Measurements from ENCODE around the gene TRABD.

Gene TRABD

GRCh38 chr22:50219800-50220602 lies 34.3 kb downstream of the TRABD start:
- no peak for DNase-seq (ENCODE audit: low read depth)

GRCh38 chr22:50220603-50221409 lies 35.1 kb downstream of the TRABD start:
- no peak for DNase-seq (ENCODE audit: low read depth)

- DNase-seq (ENCODE audit: low read depth), result no peak
Observed at GRCh38 chr22:50221410-50222300, 35.9 kb downstream of the TRABD start.

DNA sequence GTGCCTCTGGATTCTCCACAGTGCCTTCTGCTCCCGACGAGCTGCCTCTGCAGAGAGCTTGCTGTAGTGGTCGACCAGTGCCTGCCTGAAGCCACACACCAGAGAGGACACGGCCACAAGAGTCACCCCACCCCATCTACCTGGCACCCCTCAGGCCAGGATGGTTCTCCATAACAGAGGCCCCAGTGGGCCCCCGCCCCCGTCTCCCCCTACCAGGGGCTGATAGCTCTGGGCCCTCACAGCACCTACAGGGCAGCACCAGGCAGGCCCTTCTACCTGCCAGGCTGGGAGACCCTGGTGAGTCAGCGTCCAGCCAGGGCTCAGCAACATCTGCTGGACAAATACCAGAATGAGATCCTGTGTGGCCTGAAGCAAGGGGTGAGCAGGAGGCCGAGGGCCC lies 36.8 kb downstream of the TRABD start:
- DNase-seq (ENCODE audit: low read depth), result no peak

DNA sequence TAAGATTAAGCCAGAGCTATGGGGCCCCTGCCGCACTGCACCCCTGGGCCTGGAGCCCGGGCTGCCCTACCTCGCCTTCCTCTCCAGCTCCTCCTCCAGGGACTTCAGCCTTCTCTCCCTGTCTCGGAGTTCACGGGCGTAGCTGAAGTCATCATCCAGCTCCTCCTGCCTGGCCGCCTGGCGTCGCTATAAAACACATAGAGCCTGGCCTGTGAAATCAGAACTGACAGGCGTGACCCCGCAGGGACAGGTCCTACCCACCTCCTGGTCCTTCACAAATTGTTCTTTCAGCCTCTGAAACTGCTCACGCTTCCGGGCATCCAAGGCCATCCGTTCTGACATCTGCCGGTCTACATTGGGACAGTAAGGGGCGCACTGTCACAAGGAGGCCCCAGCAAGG lies 38.4 kb downstream of the TRABD start:
- no peak for DNase-seq (ENCODE audit: low read depth)

GRCh38 chr22:50225200-50225969 lies 39.7 kb downstream of the TRABD start:
- DNase-seq (ENCODE audit: low read depth), result no peak

- DNase-seq (ENCODE audit: low read depth), result no peak
Observed at GRCh38 chr22:50226063-50226874, 40.6 kb downstream of the TRABD start.

GRCh38 chr22:50226875-50227165 lies 41.1 kb downstream of the TRABD start:
- no peak for DNase-seq (ENCODE audit: low read depth)

DNA sequence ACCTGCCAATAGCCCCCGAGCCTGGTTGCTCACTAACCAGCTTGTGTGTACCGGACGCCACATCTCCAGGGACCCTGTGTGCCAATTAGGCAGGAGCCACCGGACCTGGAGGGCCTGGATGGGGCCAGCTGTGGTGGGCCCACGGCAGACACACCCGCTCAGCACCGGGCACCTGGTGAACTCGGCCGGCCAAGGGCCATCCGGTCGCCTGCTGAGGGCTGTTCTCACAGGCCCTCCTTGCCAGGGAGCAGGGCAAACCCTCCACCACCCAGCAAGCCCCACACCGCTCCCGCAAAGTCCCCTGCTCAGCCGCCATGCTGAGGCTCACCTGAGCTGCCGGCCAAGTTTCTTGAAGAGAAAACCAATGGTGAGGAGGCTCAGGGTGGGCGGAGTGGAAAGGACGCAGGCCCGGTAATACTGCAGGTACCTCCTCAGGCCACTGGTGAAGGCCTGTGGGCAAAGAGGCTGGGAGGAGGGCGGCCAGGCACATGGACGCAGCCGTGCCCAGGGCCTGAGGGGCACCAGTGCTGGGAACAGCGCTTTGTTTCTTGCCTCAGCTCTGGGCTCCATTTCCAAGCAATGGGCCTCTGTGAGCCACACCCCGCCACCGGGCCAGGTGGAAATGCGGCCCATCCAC lies 42.0 kb downstream of the TRABD start:
- no peak for DNase-seq (ENCODE audit: low read depth)

DNA sequence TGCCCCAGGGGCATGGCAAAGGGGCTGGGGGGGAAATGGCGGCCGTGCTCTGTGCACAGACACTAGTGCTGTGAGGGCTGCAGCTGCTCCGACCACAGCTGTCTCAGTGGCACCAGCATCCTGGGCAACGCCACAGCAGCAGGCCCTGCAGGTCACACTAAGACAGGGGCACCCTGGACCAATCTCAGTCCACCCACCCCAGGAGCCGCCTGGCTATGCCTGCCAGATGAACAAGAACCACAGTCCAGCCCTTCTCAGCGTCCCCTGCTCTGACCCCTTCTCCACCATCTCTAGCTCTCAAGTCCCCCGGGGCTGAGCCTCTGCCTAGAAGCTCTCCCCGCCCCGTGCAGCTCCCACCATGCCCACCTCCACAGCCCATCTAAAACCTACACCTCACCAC lies 42.7 kb downstream of the TRABD start:
- no peak for DNase-seq (ENCODE audit: low read depth)

DNA sequence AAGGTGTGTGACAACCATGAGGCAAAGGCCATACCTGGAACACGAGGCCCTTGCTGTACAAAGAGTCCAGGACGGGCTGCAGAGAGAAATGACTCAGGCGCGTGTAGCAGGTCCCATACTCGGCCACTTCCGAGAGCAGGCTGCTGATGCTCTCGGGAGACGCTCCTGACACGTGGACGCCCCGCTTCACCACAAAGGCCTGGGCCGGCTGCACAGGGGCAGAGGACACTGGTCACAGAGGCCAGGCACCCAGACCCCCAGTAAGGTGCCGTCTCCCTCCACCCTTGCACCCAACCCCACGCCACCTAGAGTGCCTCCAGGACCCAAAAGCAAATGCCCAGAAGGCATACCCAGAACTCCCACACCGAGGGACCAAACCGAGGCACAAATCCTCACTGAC lies 43.7 kb downstream of the TRABD start:
- DNase-seq (ENCODE audit: low read depth), result no peak

DNA sequence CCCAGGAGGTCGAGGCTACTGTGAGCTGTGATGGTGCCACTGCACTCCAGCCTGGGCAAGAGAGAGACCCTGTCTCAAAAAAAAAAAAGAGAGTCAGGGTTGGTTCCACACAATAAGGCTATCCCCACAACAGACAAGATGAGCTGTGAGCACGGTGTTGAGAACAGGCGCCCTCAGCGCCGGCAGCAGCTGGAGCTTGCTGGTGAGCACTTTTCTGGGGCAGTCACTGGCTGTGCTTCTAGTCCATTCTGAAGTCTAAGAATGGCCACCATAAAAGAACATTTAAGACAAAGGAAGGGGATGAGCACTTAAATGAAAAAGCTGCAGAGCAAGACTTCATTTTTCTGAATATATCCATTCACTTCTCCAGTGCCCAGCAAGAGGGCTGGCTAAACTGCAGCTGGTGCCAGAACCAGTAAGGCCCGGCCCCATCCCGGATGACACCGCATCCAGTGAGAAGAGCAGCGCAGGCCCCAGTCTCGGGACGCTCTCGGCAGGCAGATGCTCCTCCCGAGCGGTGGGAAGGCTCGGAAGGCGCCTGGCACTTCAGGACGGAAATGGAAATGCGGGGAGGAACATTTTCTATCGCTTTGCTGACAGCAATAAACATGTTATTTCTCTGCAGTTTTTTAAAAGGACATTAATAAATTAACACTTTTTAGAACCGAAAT lies 46.9 kb downstream of the TRABD start:
- DNase-seq (ENCODE audit: low read depth), result no peak

- DNase-seq (ENCODE audit: low read depth), result no peak
Observed at GRCh38 chr22:50233223-50233622, 47.5 kb downstream of the TRABD start.

DNA sequence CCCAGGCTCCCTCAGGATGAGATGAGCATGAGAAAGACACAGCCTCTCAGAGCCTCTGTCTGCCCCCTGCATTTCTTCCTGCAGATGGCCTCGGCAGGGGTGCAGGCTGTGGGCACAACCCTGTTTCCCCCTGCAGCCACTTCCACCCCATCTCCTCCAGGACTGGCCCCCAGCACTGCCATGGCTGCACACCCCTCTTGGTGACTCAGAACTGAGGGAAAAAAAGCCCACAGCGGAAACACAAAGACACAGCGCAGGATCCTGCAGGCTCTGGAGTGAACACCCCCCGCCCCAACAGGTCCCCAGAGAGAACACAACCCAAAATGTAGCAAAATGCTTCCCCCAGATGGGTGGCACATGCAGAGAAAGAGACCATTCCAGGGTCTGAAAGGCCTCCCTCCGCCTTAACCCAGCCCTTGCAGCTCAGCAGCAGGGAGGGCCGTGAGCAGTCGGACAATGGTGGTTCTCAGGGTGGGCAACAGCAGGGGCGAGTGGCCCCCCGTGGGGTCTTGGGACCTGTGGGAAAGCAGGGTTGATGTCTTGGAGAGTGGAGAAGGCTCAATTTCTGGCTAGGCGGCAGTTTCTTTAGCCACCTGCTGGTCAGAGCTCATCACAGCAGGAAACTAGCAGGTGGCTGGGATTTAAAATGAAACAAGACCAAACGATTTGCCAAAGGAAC lies 51.2 kb downstream of the TRABD start:
- no peak for DNase-seq (ENCODE audit: low read depth)

DNA sequence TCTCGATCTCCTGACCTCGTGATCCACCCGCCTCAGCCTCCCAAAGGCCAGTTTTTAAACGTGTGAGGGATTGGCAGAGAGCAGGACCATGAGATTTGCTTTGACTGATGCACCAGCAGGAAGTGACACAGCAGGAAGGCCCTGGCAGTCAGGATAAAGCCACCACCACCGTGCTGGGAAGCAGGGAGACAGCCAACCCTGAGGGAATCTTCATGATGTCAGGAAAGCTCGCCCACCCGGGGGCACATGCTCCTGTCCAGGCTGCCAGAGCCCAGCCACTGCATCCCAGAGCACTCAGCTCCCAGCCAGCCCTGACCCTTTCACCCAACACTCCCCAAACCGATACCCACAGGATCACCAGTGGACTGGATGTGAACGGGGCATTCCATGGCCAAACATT lies 53.0 kb downstream of the TRABD start:
- DNase-seq (ENCODE audit: low read depth), result no peak

- DNase-seq (ENCODE audit: low read depth), result no peak
Observed at GRCh38 chr22:50242406-50242949, 56.8 kb downstream of the TRABD start.

- DNase-seq (ENCODE audit: low read depth), result no peak
Observed at GRCh38 chr22:50243685-50244419, 58.1 kb downstream of the TRABD start.
